ENCODE measurements around the gene SLC7A6. TPM values are rescaled to one million over a fixed set of nuclear protein-coding genes. Genes with fewer than 3 reads are reported as not detected.

The SLC7A6 gene
- total RNA-seq, 1 experiment from 2014 or later = 28.5 TPM

- TF ChIP-seq, protein P1, sequence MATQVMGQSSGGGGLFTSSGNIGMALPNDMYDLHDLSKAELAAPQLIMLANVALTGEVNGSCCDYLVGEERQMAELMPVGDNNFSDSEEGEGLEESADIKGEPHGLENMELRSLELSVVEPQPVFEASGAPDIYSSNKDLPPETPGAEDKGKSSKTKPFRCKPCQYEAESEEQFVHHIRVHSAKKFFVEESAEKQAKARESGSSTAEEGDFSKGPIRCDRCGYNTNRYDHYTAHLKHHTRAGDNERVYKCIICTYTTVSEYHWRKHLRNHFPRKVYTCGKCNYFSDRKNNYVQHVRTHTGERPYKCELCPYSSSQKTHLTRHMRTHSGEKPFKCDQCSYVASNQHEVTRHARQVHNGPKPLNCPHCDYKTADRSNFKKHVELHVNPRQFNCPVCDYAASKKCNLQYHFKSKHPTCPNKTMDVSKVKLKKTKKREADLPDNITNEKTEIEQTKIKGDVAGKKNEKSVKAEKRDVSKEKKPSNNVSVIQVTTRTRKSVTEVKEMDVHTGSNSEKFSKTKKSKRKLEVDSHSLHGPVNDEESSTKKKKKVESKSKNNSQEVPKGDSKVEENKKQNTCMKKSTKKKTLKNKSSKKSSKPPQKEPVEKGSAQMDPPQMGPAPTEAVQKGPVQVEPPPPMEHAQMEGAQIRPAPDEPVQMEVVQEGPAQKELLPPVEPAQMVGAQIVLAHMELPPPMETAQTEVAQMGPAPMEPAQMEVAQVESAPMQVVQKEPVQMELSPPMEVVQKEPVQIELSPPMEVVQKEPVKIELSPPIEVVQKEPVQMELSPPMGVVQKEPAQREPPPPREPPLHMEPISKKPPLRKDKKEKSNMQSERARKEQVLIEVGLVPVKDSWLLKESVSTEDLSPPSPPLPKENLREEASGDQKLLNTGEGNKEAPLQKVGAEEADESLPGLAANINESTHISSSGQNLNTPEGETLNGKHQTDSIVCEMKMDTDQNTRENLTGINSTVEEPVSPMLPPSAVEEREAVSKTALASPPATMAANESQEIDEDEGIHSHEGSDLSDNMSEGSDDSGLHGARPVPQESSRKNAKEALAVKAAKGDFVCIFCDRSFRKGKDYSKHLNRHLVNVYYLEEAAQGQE (IDR thresholded peaks at IDR 0.05; ENCODE audit: low read depth) = no peak
- TF ChIP-seq RAD21 (IDR thresholded peaks at IDR 0.05; ENCODE audit: low read depth) (no peak), SP1 (IDR thresholded peaks at IDR 0.05; ENCODE audit: low read depth) (no peak), YY1 (IDR thresholded peaks at IDR 0.05; ENCODE audit: extremely low read depth, insufficient replicate concordance, low read depth, low read length) (no peak), EZH2 (IDR thresholded peaks at IDR 0.05) (no peak), JUND (IDR thresholded peaks at IDR 0.05) (no peak), ZNF274 (IDR thresholded peaks at IDR 0.05; ENCODE audit: low read depth, low read length) (no peak), POLR2A (IDR thresholded peaks at IDR 0.05; ENCODE audit: borderline replicate concordance, extremely low read depth, insufficient read depth, insufficient read length) (no peak), FOSL1 (IDR thresholded peaks at IDR 0.05; ENCODE audit: low read depth) (no peak), EZH2phosphoT487 (IDR thresholded peaks at IDR 0.05; ENCODE audit: borderline replicate concordance) (no peak)
These were observed 36.6 kb downstream of the SLC7A6 start (continued) for GRCh38 chr16:68300734-68301459.

DNA sequence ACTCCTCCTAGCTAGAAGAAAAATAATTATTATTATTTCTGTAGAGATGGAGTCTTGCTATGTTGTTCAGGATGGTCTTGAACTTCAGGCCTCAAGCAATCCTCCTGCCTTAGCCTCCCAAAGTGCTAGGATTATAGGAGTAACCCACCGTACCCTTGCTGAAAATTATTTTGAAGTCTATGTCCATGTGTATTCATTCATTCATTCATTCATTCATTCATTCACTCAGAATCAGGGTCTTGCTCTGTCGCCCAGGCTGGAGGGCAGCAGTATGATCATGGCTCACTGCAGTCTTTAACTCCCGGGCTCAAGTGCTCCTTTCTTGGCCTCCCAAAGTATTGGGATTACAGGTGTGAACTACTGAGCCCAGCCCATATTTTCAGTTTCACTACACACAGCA is 42.3 kb downstream of the SLC7A6 start:
- Histone ChIP-seq H3K27ac (ENCODE audit: low read depth, low read length) (no peak overlapping the region), H2AFZ (ENCODE audit: low read depth, low read length, poor library complexity, severe bottlenecking) (no peak overlapping the region), H3K36me3 (ENCODE audit: control insufficient read depth in 1 of 2, insufficient read depth in 2 of 2, low read length in 2 of 2) (peaks cover 24 to 39% of the 10 kb centered on the region in 2 experiments), H3K9me2 (ENCODE audit: insufficient read depth) (no peaks in the 10 kb centered on the region), H3K9ac (ENCODE audit: low read length) (no peak overlapping the region), H3K9me3 (ENCODE audit: control insufficient read depth in 1 of 2, insufficient read depth in 1 of 2, low read depth in 1 of 2, low read length in 2 of 2) (no peaks in the 10 kb centered on the region), H3K27me3 (ENCODE audit: insufficient read depth, low read length) (no peaks in the 10 kb centered on the region), H4K20me1 (ENCODE audit: insufficient read depth) (no peaks in the 10 kb centered on the region), H3K4me1 (ENCODE audit: control insufficient read depth in 1 of 2, insufficient read depth in 2 of 2, low read length in 2 of 2) (peaks cover 7 to 12% of the 10 kb centered on the region in 2 experiments; a peak in 3 of 4 replicates), H3K4me3 (replicated peaks in 1 of 2; ENCODE audit: low read depth in 1 of 2, low read length in 2 of 2) (no peak overlapping the region), H3K79me2 (ENCODE audit: insufficient read depth, low read length) (peaks cover 60% of the 10 kb centered on the region), H3K4me2 (ENCODE audit: low read length) (no peak overlapping the region)
- TF ChIP-seq, protein P1 (IDR thresholded peaks at IDR 0.05; ENCODE audit: low read depth) = no peak
- TF ChIP-seq, protein P2, sequence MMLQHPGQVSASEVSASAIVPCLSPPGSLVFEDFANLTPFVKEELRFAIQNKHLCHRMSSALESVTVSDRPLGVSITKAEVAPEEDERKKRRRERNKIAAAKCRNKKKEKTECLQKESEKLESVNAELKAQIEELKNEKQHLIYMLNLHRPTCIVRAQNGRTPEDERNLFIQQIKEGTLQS (IDR thresholded peaks at IDR 0.05) = no peak
- TF ChIP-seq TCF7L2 (IDR thresholded peaks at IDR 0.05; ENCODE audit: borderline replicate concordance, extremely low read depth, insufficient read depth, insufficient read length) = no peak
- TF ChIP-seq SP1 (IDR thresholded peaks at IDR 0.05; ENCODE audit: low read depth) = no peak
- TF ChIP-seq ZFX (IDR thresholded peaks at IDR 0.05) = no peak
- no peak for TF ChIP-seq FOSL1 (IDR thresholded peaks at IDR 0.05; ENCODE audit: low read depth)
- TF ChIP-seq, protein P3, sequence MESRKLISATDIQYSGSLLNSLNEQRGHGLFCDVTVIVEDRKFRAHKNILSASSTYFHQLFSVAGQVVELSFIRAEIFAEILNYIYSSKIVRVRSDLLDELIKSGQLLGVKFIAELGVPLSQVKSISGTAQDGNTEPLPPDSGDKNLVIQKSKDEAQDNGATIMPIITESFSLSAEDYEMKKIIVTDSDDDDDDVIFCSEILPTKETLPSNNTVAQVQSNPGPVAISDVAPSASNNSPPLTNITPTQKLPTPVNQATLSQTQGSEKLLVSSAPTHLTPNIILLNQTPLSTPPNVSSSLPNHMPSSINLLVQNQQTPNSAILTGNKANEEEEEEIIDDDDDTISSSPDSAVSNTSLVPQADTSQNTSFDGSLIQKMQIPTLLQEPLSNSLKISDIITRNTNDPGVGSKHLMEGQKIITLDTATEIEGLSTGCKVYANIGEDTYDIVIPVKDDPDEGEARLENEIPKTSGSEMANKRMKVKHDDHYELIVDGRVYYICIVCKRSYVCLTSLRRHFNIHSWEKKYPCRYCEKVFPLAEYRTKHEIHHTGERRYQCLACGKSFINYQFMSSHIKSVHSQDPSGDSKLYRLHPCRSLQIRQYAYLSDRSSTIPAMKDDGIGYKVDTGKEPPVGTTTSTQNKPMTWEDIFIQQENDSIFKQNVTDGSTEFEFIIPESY (IDR thresholded peaks at IDR 0.05; ENCODE audit: extremely low read depth, insufficient replicate concordance, low read length) = no peak
- ATAC-seq (no peak), DNase-seq (ENCODE audit: low read depth, low spot score) (no peak)
- CTCF ChIA-PET = no interaction called here
- RAD21 ChIA-PET (ENCODE audit: low non-redundant PET in 1 of 2, low total read pairs in 2 of 2, uncharacterized antibody in 2 of 2, unreplicated experiment in 2 of 2) = no interaction called here
- intact Hi-C loops (cut with micrococcal nuclease) = no loop called here
- POLR2A ChIA-PET = interaction anchor here (0.6 kb wide), 1 partner anchor 222 kb away, joined by 4 read pairs; no protein-coding TSS in a partner anchor
- BruUV-seq (replicated peaks) = no TSS peak

Measured in HCT116 (cell line).